Dendritic cell treated with granulocyte-macrophage colony-stimulating factor and Interleukin-4, amounts not matched to agents 40 ng/mL and 50 ng/mL, for 4 days (primary cell): ENCODE measurements around the gene PHRF1.
A peak's percentile ranks its signal among the peaks of the same experiment; 100 is the strongest.

Experiments
- H3K27ac Mint-ChIP-seq: one replicate; pipeline ENCODE4 v1.8.0; 2022; ENCODE audit warnings: mild to moderate bottlenecking, mixed read lengths
- H3K27me3 Mint-ChIP-seq: one replicate; pipeline ENCODE4 v1.8.0; 2022; ENCODE audit warnings: mild to moderate bottlenecking, mixed read lengths
- H3K36me3 Mint-ChIP-seq: one replicate; pipeline ENCODE4 v1.8.0; 2022; ENCODE audit warnings: low read depth, mixed read lengths
- H3K4me1 Mint-ChIP-seq: one replicate; pipeline ENCODE4 v1.8.0; 2022; ENCODE audit warnings: low read depth, mixed read lengths
- H3K4me3 Mint-ChIP-seq: one replicate; pipeline ENCODE4 v1.8.0; 2022; ENCODE audit warnings: mild to moderate bottlenecking, moderate library complexity, mixed read lengths
- H3K9me3 Mint-ChIP-seq: one replicate; pipeline ENCODE4 v1.8.0; 2022; ENCODE audit warnings: mixed read lengths
- intact Hi-C: fragments of 100-400 bp; cut with micrococcal nuclease; formaldehyde crosslinking; loops from one replicate; pipeline ENCODE4 v1.15.0; 2022

The PHRF1 gene

GRCh38 chr11:597166-597725 is 21.0 kb downstream of the PHRF1 start:
- no peak overlapping the region for H3K27ac Mint-ChIP-seq
- H3K4me3 Mint-ChIP-seq = no peak overlapping the region
- H3K36me3 Mint-ChIP-seq = peaks cover 100% of the 10 kb centered on the region

GRCh38 chr11:598005-598680 is 21.9 kb downstream of the PHRF1 start:
- H3K4me1 Mint-ChIP-seq = no peaks in the 10 kb centered on the region
- H3K36me3 Mint-ChIP-seq = peaks cover 100% of the 10 kb centered on the region
- H3K27ac Mint-ChIP-seq = no peak overlapping the region
- H3K9me3 Mint-ChIP-seq = no peaks in the 10 kb centered on the region
- H3K4me3 Mint-ChIP-seq = no peak overlapping the region
- H3K27me3 Mint-ChIP-seq = no peaks in the 10 kb centered on the region
- intact Hi-C loops = no loop called here

More at GRCh38 chr11:597166-597725, 21.0 kb downstream of the PHRF1 start:
- no peaks in the 10 kb centered on the region for H3K27me3 Mint-ChIP-seq
- intact Hi-C loops = no loop called here
- no peaks in the 10 kb centered on the region for H3K9me3 Mint-ChIP-seq
- H3K4me1 Mint-ChIP-seq = no peaks in the 10 kb centered on the region

- no peaks in the 10 kb centered on the region for H3K27me3 Mint-ChIP-seq
- no peak overlapping the region for H3K27ac Mint-ChIP-seq
- H3K4me1 Mint-ChIP-seq = no peaks in the 10 kb centered on the region
- no peaks in the 10 kb centered on the region for H3K9me3 Mint-ChIP-seq
- H3K36me3 Mint-ChIP-seq = peaks cover 100% of the 10 kb centered on the region
- intact Hi-C loops = no loop called here
- no peak overlapping the region for H3K4me3 Mint-ChIP-seq
Observed at GRCh38 chr11:601573-602245, 25.4 kb downstream of the PHRF1 start.

GRCh38 chr11:603154-603553 is 26.9 kb downstream of the PHRF1 start:
- peaks cover 100% of the 10 kb centered on the region for H3K36me3 Mint-ChIP-seq
- no peaks in the 10 kb centered on the region for H3K9me3 Mint-ChIP-seq
- no peak overlapping the region for H3K4me3 Mint-ChIP-seq
- intact Hi-C loops = no loop called here
- H3K27me3 Mint-ChIP-seq = no peaks in the 10 kb centered on the region
- H3K27ac Mint-ChIP-seq = no peak overlapping the region
- H3K4me1 Mint-ChIP-seq = no peaks in the 10 kb centered on the region

- H3K36me3 Mint-ChIP-seq = peaks cover 100% of the 10 kb centered on the region
- H3K27me3 Mint-ChIP-seq = no peaks in the 10 kb centered on the region
- no peaks in the 10 kb centered on the region for H3K9me3 Mint-ChIP-seq
- H3K27ac Mint-ChIP-seq = no peak overlapping the region
- no peaks in the 10 kb centered on the region for H3K4me1 Mint-ChIP-seq
- intact Hi-C loops = no loop called here
- no peak overlapping the region for H3K4me3 Mint-ChIP-seq
Observed at GRCh38 chr11:605286-606129, 29.2 kb downstream of the PHRF1 start.

- H3K36me3 Mint-ChIP-seq = peaks cover 100% of the 10 kb centered on the region
- H3K27ac Mint-ChIP-seq = no peak overlapping the region
Observed at GRCh38 chr11:606245-606644, 30.0 kb downstream of the PHRF1 start.

GRCh38 chr11:607020-607780 is 30.9 kb downstream of the PHRF1 start:
- Mint-ChIP-seq H3K36me3 (peaks cover 100% of the 10 kb centered on the region), H3K27me3 (no peaks in the 10 kb centered on the region)

More at GRCh38 chr11:606245-606644, 30.0 kb downstream of the PHRF1 start:
- no peaks in the 10 kb centered on the region for H3K4me1 Mint-ChIP-seq
- H3K27me3 Mint-ChIP-seq = no peaks in the 10 kb centered on the region
- intact Hi-C loops = no loop called here
- no peak overlapping the region for H3K4me3 Mint-ChIP-seq
- no peaks in the 10 kb centered on the region for H3K9me3 Mint-ChIP-seq

GRCh38 chr11:607971-608659 is 31.8 kb downstream of the PHRF1 start:
- Mint-ChIP-seq H3K4me1 (peaks cover 12% of the 10 kb centered on the region), H3K36me3 (peaks cover 100% of the 10 kb centered on the region)
- intact Hi-C loops = no loop called here

More at GRCh38 chr11:607020-607780, 30.9 kb downstream of the PHRF1 start:
- intact Hi-C loops = no loop called here
- peaks cover 3% of the 10 kb centered on the region for H3K4me1 Mint-ChIP-seq
- H3K4me3 Mint-ChIP-seq = no peak overlapping the region
- no peaks in the 10 kb centered on the region for H3K9me3 Mint-ChIP-seq
- H3K27ac Mint-ChIP-seq = no peak overlapping the region

GRCh38 chr11:608791-609251 is 32.6 kb downstream of the PHRF1 start:
- peak overlapping the region; percentile 6 for H3K27ac Mint-ChIP-seq
- no peaks in the 10 kb centered on the region for H3K27me3 Mint-ChIP-seq
- intact Hi-C loops = no loop called here
- H3K36me3 Mint-ChIP-seq = peaks cover 100% of the 10 kb centered on the region
- H3K9me3 Mint-ChIP-seq = no peaks in the 10 kb centered on the region
- H3K4me1 Mint-ChIP-seq = peaks cover 19% of the 10 kb centered on the region
- H3K4me3 Mint-ChIP-seq = no peak overlapping the region

More at GRCh38 chr11:607971-608659, 31.8 kb downstream of the PHRF1 start:
- Mint-ChIP-seq H3K27ac (peak overlapping the region; percentile 6), H3K27me3 (no peaks in the 10 kb centered on the region), H3K4me3 (no peak overlapping the region), H3K9me3 (no peaks in the 10 kb centered on the region)

- Mint-ChIP-seq H3K4me3 (no peak overlapping the region), H3K27ac (no peak overlapping the region), H3K9me3 (no peaks in the 10 kb centered on the region), H3K4me1 (peaks cover 25% of the 10 kb centered on the region), H3K36me3 (peaks cover 100% of the 10 kb centered on the region), H3K27me3 (no peaks in the 10 kb centered on the region)
- intact Hi-C loops = no loop called here
Observed at GRCh38 chr11:609341-609811, 33.1 kb downstream of the PHRF1 start.

GRCh38 chr11:610146-610801 is 34.0 kb downstream of the PHRF1 start:
- Mint-ChIP-seq H3K9me3 (no peaks in the 10 kb centered on the region), H3K36me3 (peaks cover 100% of the 10 kb centered on the region), H3K4me1 (peaks cover 31% of the 10 kb centered on the region), H3K27ac (peak overlapping the region; percentile 39), H3K4me3 (no peak overlapping the region), H3K27me3 (no peaks in the 10 kb centered on the region)
- intact Hi-C loops = no loop called here
